ENCODE measurements around the gene ZNF783.

ZNF783 gene

GRCh38 chr7:149261829-149262617 is at the start of gene ZNF783:
Gene ZNF783, plus strand, starts transcription at chr7:149262196. Its CDS starts 138 bp downstream, at chr7:149262334.
- peak; percentile 16 for DNase-seq (ENCODE audit: low read depth, low spot score)
- CTCF ChIA-PET: interaction anchor here (0.7 to 3.3 kb wide), 29 partner anchors 9 to 376 kb away, joined by 3 to 40 read pairs (median 4); partner anchors contain the start of genes ZNF212, ZNF282, ZNF398 and ZNF425
- TF ChIP-seq CTCF (IDR thresholded peaks at IDR 0.05; ENCODE audit: insufficient read depth, low read length, missing control alignments): peak; percentile 66
- H3K4me3 ChIP-seq (ENCODE audit: low read depth, low read length): peak within 1 kb of the TSS; percentile 63
- POLR2A ChIA-PET: interaction anchor here (0.8 to 1.6 kb wide), 10 partner anchors 9 to 445 kb away, joined by 3 to 13 read pairs (median 4); partner anchors contain the start of genes ZNF282 and ZNF398

- CTCF ChIA-PET: interaction anchor here (0.8 to 3.4 kb wide), 3 partner anchors 19 to 47 kb away, joined by 3 to 11 read pairs (median 3); partner anchors contain the start of gene ZNF282
Measured at GRCh38 chr7:149214020-149214720, 47.8 kb upstream of the ZNF783 start.

GRCh38 chr7:149216402-149216801 is 45.6 kb upstream of the ZNF783 start:
- H3K4me3 ChIP-seq (ENCODE audit: low read depth, low read length): no peak overlapping the region
- CTCF ChIA-PET: interaction anchor here (1.0 kb wide), 1 partner anchor 24 kb away, joined by 3 read pairs; no protein-coding TSS in a partner anchor
- no peak for TF ChIP-seq CTCF (IDR thresholded peaks at IDR 0.05; ENCODE audit: insufficient read depth, low read length, missing control alignments)
- DNase-seq (ENCODE audit: low read depth, low spot score): no peak
- POLR2A ChIA-PET: no interaction called here

More at GRCh38 chr7:149214020-149214720, 47.8 kb upstream of the ZNF783 start:
- no peak for TF ChIP-seq CTCF (IDR thresholded peaks at IDR 0.05; ENCODE audit: insufficient read depth, low read length, missing control alignments)
- no peak for DNase-seq (ENCODE audit: low read depth, low spot score)
- POLR2A ChIA-PET: no interaction called here
- no peak overlapping the region for H3K4me3 ChIP-seq (ENCODE audit: low read depth, low read length)

GRCh38 chr7:149217570-149217969 is 44.4 kb upstream of the ZNF783 start:
- TF ChIP-seq CTCF (IDR thresholded peaks at IDR 0.05; ENCODE audit: insufficient read depth, low read length, missing control alignments): no peak
- ChIA-PET POLR2A (no interaction called here), CTCF (interaction anchor here (1.1 kb wide), 1 partner anchor 14 kb away, joined by 3 read pairs; no protein-coding TSS in a partner anchor)
- H3K4me3 ChIP-seq (ENCODE audit: low read depth, low read length): no peak overlapping the region
- DNase-seq (ENCODE audit: low read depth, low spot score): no peak

- no peak for TF ChIP-seq CTCF (IDR thresholded peaks at IDR 0.05; ENCODE audit: insufficient read depth, low read length, missing control alignments)
- H3K4me3 ChIP-seq (ENCODE audit: low read depth, low read length): no peak overlapping the region
- no peak for DNase-seq (ENCODE audit: low read depth, low spot score)
- CTCF ChIA-PET: interaction anchor here (0.8 to 1.5 kb wide), 7 partner anchors 9 to 93 kb away, joined by 3 to 7 read pairs (median 4); partner anchors contain the start of genes ZNF282, ZNF398 and ZNF425
- POLR2A ChIA-PET: no interaction called here
Measured at GRCh38 chr7:149218469-149219420, 43.3 kb upstream of the ZNF783 start.

Data from AG04449 (cell line).